Lower leg skin (tissue), 4 donors: ENCODE results near the gene SUFU. TPM values are rescaled to one million over a fixed set of nuclear protein-coding genes. Genes with fewer than 3 reads are reported as not detected.
A peak's percentile ranks its signal among the peaks of the same experiment; 100 is the strongest.

Experiments used
- DNase-seq, 2 donors: peaks; one replicate each; pipeline ENCODE4 v3.0.0-alpha.2; 2019; ENCODE audit warnings: low spot score in 2 of 2
- H3K4me3 ChIP-seq: fragments of 200-600 bp; sonication (generic); 2 replicates; pipeline ENCODE4 v1.5.1; 2017; ENCODE audit warnings: mild to moderate bottlenecking, low read depth; ENCODE audit not compliant: poor library complexity, severe bottlenecking
- POLR2A ChIP-seq, 2 donors: fragments of 450-650 bp; IDR thresholded peaks; one replicate each; pipeline ENCODE4 v1.6.1; 2016 to 2017; ENCODE audit warnings: antibody characterized with exemption in 2 of 2, mild to moderate bottlenecking in 1 of 2, moderate library complexity in 1 of 2
- WGBS, 2 donors: methylation state at CpG; one replicate each; pipeline ENCODE4 v1.1.5; 2018; 5-methylcytosine and 5-hydroxymethylcytosine counted together
- intact Hi-C: fragments of 100-400 bp; cut with DNase I; formaldehyde crosslinking; loops from one replicate; pipeline ENCODE4 v1.15.0; 2023; ENCODE audit warnings: low total_unique reads
- total RNA-seq, 4 donors: library from RNA; depleted of rRNA; stranded (reverse); fragments of >200 nt; gene quantifications; one replicate each; pipeline ENCODE4 v1.1.0, GENCODE V29; 2016
- TF ChIP-seq, protein P1 (sequence below), 3 donors: fragments of 450-650 bp; IDR thresholded peaks; one replicate each; pipeline ENCODE4 v1.5.1; 2016; ENCODE audit warnings: antibody characterized with exemption in 3 of 3, mild to moderate bottlenecking in 3 of 3, moderate library complexity in 2 of 3

SUFU gene
- total RNA-seq, 4 donors from 2014 or later: 15.8 to 19.8 (median 18.0) TPM

DNA sequence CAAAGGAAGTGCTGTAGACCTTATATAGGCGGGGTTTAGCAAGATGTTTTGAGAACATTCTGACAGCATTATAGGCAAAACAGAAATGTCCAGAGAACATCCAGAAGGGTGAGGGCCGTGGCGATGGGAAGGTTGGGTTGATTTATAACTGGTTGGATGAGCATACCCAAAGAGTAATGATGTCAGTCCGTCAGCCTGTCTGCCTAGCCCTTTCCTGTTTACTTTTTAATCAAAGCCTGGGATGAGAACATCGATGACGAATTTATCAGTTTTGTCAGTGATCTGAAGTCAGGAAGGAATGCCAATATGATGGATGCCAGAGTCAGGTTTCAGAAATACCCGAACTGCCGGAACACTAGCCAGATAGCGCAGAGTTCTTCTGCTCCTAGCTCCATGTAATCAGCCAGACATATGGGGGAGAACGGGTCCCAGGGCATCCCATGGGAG is 106.7 kb downstream of the SUFU start:
- no peak overlapping the region for H3K4me3 ChIP-seq
- peak in 1 of 2 donors; percentile 81 for DNase-seq
- intact Hi-C loops: no loop called here
- TF ChIP-seq POLR2A (IDR thresholded peaks at IDR 0.05): no peak
- TF ChIP-seq, protein P1, sequence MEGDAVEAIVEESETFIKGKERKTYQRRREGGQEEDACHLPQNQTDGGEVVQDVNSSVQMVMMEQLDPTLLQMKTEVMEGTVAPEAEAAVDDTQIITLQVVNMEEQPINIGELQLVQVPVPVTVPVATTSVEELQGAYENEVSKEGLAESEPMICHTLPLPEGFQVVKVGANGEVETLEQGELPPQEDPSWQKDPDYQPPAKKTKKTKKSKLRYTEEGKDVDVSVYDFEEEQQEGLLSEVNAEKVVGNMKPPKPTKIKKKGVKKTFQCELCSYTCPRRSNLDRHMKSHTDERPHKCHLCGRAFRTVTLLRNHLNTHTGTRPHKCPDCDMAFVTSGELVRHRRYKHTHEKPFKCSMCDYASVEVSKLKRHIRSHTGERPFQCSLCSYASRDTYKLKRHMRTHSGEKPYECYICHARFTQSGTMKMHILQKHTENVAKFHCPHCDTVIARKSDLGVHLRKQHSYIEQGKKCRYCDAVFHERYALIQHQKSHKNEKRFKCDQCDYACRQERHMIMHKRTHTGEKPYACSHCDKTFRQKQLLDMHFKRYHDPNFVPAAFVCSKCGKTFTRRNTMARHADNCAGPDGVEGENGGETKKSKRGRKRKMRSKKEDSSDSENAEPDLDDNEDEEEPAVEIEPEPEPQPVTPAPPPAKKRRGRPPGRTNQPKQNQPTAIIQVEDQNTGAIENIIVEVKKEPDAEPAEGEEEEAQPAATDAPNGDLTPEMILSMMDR (IDR thresholded peaks at IDR 0.05): no peak
- WGBS, 2 donors: 63 to 73% methylated on average over 10 of the region's 10 CpGs

DNA sequence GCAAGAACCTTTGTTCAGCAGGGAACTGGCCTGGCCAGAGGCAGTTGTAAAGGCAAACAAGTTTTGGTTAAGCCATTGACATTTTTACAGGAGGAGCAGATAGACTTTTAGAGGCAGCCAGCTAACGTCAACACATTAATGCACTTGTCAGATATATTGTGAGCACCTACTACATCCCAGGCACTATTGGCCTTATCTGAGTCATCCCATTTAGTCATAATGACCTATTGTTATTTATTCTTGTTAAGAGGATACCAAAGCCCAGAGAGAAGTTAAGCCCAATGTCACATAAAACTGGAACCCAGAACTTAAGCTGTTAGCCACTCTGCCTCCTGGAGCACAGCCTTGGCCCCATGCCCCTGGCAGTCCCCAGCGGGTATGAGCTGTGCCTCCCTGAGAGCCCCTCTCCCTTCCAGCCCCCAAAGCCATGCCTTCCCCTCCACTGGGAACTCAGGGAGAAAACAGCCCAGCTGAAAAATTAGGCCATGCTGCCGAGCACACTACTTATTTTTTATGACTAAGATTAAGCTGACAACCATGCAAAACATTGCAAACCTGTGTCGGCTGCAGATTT is 107.8 kb downstream of the SUFU start:
- intact Hi-C loops: no loop called here
- no peak overlapping the region for H3K4me3 ChIP-seq
- WGBS, 2 donors: 65 to 80% methylated on average over 4 of the region's 4 CpGs
- peak in 1 of 2 donors; percentile 78 for DNase-seq
- TF ChIP-seq, protein P1 (IDR thresholded peaks at IDR 0.05): no peak
- no peak for TF ChIP-seq POLR2A (IDR thresholded peaks at IDR 0.05)

DNA sequence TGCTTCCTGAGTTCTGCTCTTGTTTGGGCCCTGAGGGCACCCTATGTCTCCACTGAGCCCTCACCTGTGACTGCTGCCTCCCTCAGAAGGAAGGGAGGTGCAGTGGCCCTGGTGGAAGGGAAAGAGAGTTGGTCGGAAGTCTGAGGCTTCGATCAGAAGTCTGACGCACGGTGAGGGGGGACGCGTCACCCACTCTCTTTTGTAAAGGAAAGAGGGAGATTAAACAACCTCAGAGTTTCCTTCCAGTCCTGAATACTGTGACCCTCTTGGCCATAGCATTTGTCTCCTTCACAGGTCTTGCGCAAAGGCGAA is 109.1 kb downstream of the SUFU start:
- WGBS, 2 donors: 85 to 88% methylated on average over 8 of the region's 8 CpGs
- DNase-seq: no peak
- no peak overlapping the region for H3K4me3 ChIP-seq
- no peak for TF ChIP-seq POLR2A (IDR thresholded peaks at IDR 0.05)
- TF ChIP-seq, protein P1 (IDR thresholded peaks at IDR 0.05): no peak
- intact Hi-C loops: no loop called here

DNA sequence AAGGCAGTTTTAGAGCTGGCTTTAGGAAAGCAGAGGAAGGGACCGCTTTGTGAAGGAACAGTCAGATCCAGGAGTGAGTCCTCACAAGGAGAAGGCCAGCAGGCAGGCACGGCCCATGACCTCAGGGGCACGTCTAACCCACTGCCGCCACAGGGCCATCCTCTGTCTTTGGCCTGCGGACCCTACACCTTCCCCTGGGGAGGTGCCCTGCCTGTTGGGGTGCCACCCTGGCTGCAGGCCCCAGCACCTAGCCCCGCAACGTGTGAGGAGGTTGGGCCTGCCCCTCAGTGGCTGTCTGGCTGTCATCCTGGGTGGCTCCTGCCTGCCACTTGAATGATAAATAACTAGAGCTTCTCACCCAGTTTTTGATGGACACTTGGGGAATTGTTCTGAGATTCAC is 109.5 kb downstream of the SUFU start:
- intact Hi-C loops: no loop called here
- no peak overlapping the region for H3K4me3 ChIP-seq
- DNase-seq: peak in 1 of 2 donors; percentile 83
- 87 to 90% methylated on average over 7 of the region's 7 CpGs for WGBS, 2 donors
- no peak for TF ChIP-seq POLR2A (IDR thresholded peaks at IDR 0.05)
- TF ChIP-seq, protein P1 (IDR thresholded peaks at IDR 0.05): no peak

DNA sequence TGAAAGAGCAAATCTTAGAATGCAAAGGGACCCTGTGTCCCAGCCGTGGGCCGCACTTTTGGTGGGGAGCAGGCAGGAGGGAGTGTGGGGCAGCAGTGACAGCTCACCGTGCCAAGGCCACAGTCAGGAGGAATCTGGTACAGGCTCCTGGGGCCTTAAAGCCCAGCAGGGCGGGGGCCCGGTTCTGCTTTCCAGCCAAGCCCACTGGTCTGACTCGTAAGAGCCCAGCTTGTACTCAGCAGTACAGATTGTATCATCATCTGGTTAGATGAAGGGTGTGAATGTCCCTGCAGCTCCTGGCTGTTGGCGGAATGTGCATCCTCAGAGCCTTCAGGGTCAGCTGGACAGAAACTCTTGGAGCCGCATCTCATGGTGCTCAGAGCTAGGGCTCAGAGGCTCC is 110.0 kb downstream of the SUFU start:
- no peak for TF ChIP-seq POLR2A (IDR thresholded peaks at IDR 0.05)
- TF ChIP-seq, protein P1 (IDR thresholded peaks at IDR 0.05): no peak
- DNase-seq: peak in 1 of 2 donors; percentile 85
- WGBS, 2 donors: 68 to 69% methylated on average over 8 of the region's 8 CpGs
- H3K4me3 ChIP-seq: no peak overlapping the region
- intact Hi-C loops: no loop called here

DNA sequence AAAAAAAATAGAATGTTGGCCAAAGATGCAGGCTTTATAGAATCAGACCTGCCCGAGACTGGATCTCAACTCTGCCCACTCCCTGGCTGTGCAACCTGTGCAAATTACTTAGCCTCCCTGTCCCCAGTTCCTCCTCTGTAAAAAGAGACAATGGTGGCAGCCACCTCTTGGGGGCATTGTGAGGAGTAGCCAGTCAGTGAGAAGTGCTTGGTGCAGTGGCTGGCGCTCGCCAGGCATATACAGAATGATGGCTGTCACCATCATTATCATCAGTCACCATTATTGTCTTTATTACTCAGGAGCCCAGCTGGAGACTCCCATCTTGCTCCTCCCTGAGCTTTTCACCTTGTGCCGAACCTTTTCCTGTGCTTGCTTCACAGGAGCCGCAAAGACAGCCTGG is 111.1 kb downstream of the SUFU start:
- DNase-seq: no peak
- intact Hi-C loops: no loop called here
- WGBS, 2 donors: 95 to 96% methylated on average over 5 of the region's 5 CpGs
- TF ChIP-seq POLR2A (IDR thresholded peaks at IDR 0.05): no peak
- TF ChIP-seq, protein P1 (IDR thresholded peaks at IDR 0.05): no peak
- H3K4me3 ChIP-seq: no peak overlapping the region
